Peyer's patch (tissue), 4 donors: Measurements from ENCODE around the gene OGDHL.

Experiments used
- CTCF ChIP-seq, 6 experiments: fragments of 450-650 bp in 4 of 6; fragments of 200-600 bp in 2 of 6; sonication (generic) in 1 of 6; IDR thresholded peaks; one replicate each; pipeline ENCODE4 v1.5.1; 2017 to 2019; ENCODE audit warnings: antibody characterized with exemption in 6 of 6, mild to moderate bottlenecking in 3 of 6, moderate library complexity in 1 of 6
- POLR2A ChIP-seq, 2 donors: fragments of 450-650 bp; IDR thresholded peaks; one replicate each; pipeline ENCODE4 v1.5.1; 2017; ENCODE audit warnings: antibody characterized with exemption in 2 of 2, mild to moderate bottlenecking in 2 of 2, moderate library complexity in 2 of 2

- no peak for TF ChIP-seq POLR2A (IDR thresholded peaks at IDR 0.05)
- no peak for TF ChIP-seq CTCF (IDR thresholded peaks at IDR 0.05)
These were observed 61.1 kb downstream of the OGDHL start for GRCh38 chr10:49700997-49701396.
